Ishikawa (cell line): Measurements from ENCODE around the gene PRUNE2.

ENCODE experiments used
- CEBPB ChIP-seq: IDR thresholded peaks from 2 replicates; pipeline ENCODE4 v1.6.1; 2012
- CREB1 ChIP-seq: IDR thresholded peaks from 2 replicates; pipeline ENCODE4 v1.6.1; 2012; ENCODE audit warnings: low read depth
- EGR1 ChIP-seq: IDR thresholded peaks from 2 replicates; pipeline ENCODE4 v1.6.1; 2012
- EP300 ChIP-seq: IDR thresholded peaks from 2 replicates; pipeline ENCODE4 v1.6.1; 2012; ENCODE audit warnings: borderline replicate concordance
- FOXM1 ChIP-seq: IDR thresholded peaks from 2 replicates; pipeline ENCODE4 v1.6.1; 2012; ENCODE audit warnings: low read depth, borderline replicate concordance
- MAX ChIP-seq: IDR thresholded peaks from 2 replicates; pipeline ENCODE4 v1.6.1; 2012
- NFIC ChIP-seq: IDR thresholded peaks from 2 replicates; pipeline ENCODE4 v1.6.1; 2012
- RAD21 ChIP-seq: IDR thresholded peaks from 2 replicates; pipeline ENCODE4 v1.6.1; 2012; ENCODE audit warnings: low read depth
- REST ChIP-seq: IDR thresholded peaks from 2 replicates; pipeline ENCODE4 v1.6.1; 2012; ENCODE audit warnings: low read depth, mild to moderate bottlenecking
- TAF1 ChIP-seq: IDR thresholded peaks from 2 replicates; pipeline ENCODE4 v1.6.1; 2012; ENCODE audit warnings: low read depth, mild to moderate bottlenecking
- TCF12 ChIP-seq: IDR thresholded peaks from 2 replicates; pipeline ENCODE4 v1.6.1; 2012; ENCODE audit warnings: low read depth
- TEAD4 ChIP-seq: IDR thresholded peaks from 2 replicates; pipeline ENCODE4 v1.6.1; 2012
- USF1 ChIP-seq: IDR thresholded peaks from 2 replicates; pipeline ENCODE4 v1.6.1; 2012
- YY1 ChIP-seq: IDR thresholded peaks from 2 replicates; pipeline ENCODE4 v1.6.1; 2012; ENCODE audit warnings: low read depth
- ZBTB7A ChIP-seq: IDR thresholded peaks from 2 replicates; pipeline ENCODE4 v1.6.1; 2012; ENCODE audit warnings: low read depth

The PRUNE2 gene

GRCh38 chr9:76743931-76744330 is 162.0 kb downstream of the PRUNE2 start:
- TF ChIP-seq EGR1 (no peak), FOXM1 (no peak), RAD21 (no peak), CREB1 (no peak), NFIC (no peak), TAF1 (no peak), REST (no peak), CEBPB (no peak), TEAD4 (no peak), YY1 (no peak), EP300 (no peak), MAX (no peak), TCF12 (no peak), USF1 (no peak), ZBTB7A (no peak)

- TF ChIP-seq EP300 = no peak
- TF ChIP-seq RAD21 = no peak
- no peak for TF ChIP-seq MAX
- no peak for TF ChIP-seq TAF1
- no peak for TF ChIP-seq NFIC
- TF ChIP-seq FOXM1 = no peak
- no peak for TF ChIP-seq TCF12
- no peak for TF ChIP-seq ZBTB7A
- no peak for TF ChIP-seq CREB1
- TF ChIP-seq CEBPB = no peak
- no peak for TF ChIP-seq REST
These were observed 164.4 kb downstream of the PRUNE2 start for GRCh38 chr9:76741524-76741923.

- TF ChIP-seq USF1 (no peak), TAF1 (no peak), ZBTB7A (no peak), NFIC (no peak), CEBPB (no peak), REST (no peak), EP300 (no peak), TEAD4 (no peak), RAD21 (no peak), CREB1 (no peak), YY1 (no peak), FOXM1 (no peak), TCF12 (no peak), EGR1 (no peak), MAX (no peak)
These were observed 167.5 kb downstream of the PRUNE2 start for GRCh38 chr9:76738402-76738801.

- TF ChIP-seq TEAD4 (no peak), REST (no peak)
These were observed 168.6 kb downstream of the PRUNE2 start for GRCh38 chr9:76737154-76737902.
